Measurements from ENCODE around the gene ARID4B.

The ARID4B gene

DNA sequence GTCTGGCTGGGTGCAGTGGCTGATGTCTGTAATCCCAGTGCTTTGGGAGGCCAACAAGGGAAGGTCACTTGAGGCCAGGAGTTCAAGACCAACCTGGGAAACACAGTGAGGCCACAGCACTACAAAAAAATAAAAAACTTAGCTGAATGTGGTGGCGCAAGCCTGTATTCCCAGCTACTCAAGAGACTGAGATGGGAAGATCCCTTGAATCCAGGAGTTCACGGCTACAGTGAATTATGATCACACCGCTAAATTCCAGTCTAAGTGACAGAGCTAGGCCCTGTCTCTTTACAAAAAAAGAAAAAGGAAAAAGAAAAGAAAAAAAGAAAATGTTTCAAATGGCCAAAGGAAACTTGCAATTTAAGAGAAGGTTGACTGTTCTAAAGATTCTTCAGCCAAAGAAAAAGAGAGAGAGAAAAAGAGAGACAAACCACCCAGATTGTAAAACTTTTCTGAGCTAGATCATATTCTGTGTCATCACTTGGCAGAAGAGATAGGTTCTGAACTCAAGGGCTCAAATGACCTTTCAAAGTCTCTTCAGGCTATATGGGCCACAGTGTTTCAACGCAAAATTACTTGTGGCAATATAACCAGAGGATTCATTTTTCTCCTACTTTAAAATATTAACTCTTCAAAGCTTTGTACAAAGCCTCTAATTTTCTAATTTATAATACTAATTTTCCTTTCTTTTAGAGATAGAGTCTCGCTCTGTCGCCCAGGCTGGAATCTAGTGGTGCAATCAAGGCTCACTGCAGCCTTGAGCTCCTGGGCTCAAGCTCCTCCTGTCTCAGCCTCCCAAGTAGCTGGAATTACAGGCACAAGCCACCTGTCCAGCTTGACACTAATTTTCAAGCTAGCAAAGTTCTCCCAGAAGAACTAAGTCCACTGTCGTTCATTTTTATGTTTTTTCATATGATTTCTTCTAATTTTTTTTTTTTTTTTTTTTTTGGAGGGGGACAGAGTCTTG, 20.5 kb downstream of the ARID4B start:
- H3K9me3 ChIP-seq (ENCODE audit: control insufficient read depth, low read length): no peaks in the 10 kb centered on the region
- H3K36me3 ChIP-seq (ENCODE audit: control insufficient read depth, insufficient read depth, low read length): peaks cover 4% of the 10 kb centered on the region
- no peak overlapping the region for H3K4me3 ChIP-seq (ENCODE audit: low read length)
- H3K27me3 ChIP-seq (ENCODE audit: control insufficient read depth, insufficient read depth, low read length): no peaks in the 10 kb centered on the region
- peaks cover 21% of the 10 kb centered on the region for H3K4me1 ChIP-seq (ENCODE audit: control insufficient read depth, insufficient read depth, low read length)
- H3K9ac ChIP-seq (ENCODE audit: low read length): no peak overlapping the region

DNA sequence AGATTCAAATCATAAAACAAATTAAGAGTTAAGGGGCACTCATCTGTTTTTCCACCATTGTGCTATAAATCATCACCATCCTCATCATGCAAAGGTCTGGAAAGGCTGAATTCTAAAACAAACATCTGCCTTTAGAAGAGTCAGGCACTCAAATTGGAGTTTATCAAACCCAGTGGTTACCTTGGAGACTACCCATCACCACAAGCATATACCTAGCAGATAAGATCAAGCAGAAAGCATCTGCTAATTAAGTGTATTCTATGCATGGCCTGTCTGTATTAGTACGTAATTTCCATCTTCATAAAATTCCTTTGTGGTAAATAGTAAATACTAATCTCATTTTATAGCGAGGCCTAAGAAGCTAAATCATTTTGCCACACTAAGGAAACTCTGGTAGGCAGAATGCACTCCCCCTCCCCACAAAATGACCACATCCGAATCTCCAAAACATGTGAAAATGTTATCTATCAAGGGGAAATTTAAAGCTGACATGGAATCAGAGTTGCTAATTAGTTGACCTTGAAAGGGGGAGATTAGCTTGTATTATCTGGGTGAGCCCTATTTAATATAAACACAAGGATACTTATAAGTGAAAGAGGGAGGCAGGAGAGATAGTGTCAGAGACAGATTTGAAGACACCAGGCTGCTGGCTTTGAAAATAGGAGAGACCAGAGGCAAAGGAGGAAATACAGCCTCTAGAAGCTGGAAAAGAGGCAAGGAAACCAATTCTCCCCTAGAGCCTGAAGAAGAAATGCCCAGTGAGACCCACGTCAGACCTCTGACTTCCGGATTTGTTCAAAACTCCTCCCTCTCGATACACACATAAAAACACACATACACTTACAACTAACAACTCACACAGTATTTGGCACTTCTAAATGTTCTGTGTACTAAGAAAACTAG, 23.2 kb downstream of the ARID4B start:
- no peaks in the 10 kb centered on the region for H3K36me3 ChIP-seq (ENCODE audit: control insufficient read depth, insufficient read depth, low read length)
- H3K4me3 ChIP-seq (ENCODE audit: low read length): no peak overlapping the region
- H3K4me1 ChIP-seq (ENCODE audit: control insufficient read depth, insufficient read depth, low read length): peaks cover 23% of the 10 kb centered on the region
- no peaks in the 10 kb centered on the region for H3K27me3 ChIP-seq (ENCODE audit: control insufficient read depth, insufficient read depth, low read length)
- H3K9ac ChIP-seq (ENCODE audit: low read length): no peak overlapping the region
- no peaks in the 10 kb centered on the region for H3K9me3 ChIP-seq (ENCODE audit: control insufficient read depth, low read length)

DNA sequence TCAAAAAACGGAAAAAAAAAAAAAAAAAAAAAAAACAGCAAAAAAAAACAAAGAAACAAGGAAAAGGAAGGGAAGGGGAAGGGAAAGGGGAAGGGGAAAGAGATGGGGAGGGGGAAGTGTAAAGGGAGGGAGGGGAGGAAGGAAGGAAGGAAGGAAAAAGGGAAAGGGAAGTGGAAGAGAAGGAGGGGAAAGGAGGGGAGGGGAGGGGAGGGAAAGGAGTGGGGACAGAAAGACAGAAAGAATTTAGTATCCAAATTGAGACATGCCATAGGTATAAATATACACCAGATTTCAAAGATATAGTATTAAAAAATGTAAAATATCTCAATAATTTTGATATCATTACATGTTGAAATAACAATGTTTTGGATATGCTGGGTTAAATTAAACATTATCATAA, 25.8 kb downstream of the ARID4B start:
- H3K9ac ChIP-seq (ENCODE audit: low read length): no peak overlapping the region
- H3K9me3 ChIP-seq (ENCODE audit: control insufficient read depth, low read length): no peaks in the 10 kb centered on the region
- H3K4me3 ChIP-seq (ENCODE audit: low read length): no peak overlapping the region
- H3K4me1 ChIP-seq (ENCODE audit: control insufficient read depth, insufficient read depth, low read length): peaks cover 35% of the 10 kb centered on the region
- no peaks in the 10 kb centered on the region for H3K27me3 ChIP-seq (ENCODE audit: control insufficient read depth, insufficient read depth, low read length)
- no peaks in the 10 kb centered on the region for H3K36me3 ChIP-seq (ENCODE audit: control insufficient read depth, insufficient read depth, low read length)

DNA sequence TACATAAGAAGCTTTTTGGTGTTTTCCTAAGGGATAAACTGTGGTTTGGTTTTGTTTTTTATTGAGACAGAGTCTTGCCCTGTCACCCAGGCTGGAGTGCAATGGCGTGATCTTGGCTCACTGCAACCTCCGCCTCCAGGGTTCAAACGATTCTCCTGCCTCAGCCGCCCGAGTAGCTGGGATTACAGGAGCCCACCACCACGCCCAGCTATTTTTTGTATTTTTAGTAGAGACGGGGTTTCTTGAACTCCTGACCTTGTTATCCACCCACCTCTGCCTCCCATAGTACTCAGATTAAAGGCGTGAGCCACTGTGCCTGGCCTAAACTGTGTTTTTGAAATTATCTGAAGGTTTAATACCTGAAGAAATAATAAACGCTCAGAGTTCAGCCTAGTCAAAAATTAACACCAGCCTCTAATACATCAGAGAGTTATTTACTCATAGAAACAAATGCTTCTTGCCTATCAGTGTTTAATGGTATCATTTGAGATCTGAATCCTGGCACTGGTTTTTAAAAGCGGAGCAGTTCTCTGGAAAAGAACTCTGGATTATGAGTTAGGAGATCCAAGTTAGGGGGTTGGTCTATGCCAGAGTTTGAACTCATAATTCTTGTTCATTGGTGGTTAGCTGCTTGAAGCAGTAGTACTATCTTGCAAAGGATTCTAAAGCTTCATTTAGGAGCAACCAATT, 28.7 kb downstream of the ARID4B start:
- H3K9me3 ChIP-seq (ENCODE audit: control insufficient read depth, low read length): no peaks in the 10 kb centered on the region
- no peaks in the 10 kb centered on the region for H3K27me3 ChIP-seq (ENCODE audit: control insufficient read depth, insufficient read depth, low read length)
- H3K4me1 ChIP-seq (ENCODE audit: control insufficient read depth, insufficient read depth, low read length): peaks cover 20% of the 10 kb centered on the region
- H3K9ac ChIP-seq (ENCODE audit: low read length): no peak overlapping the region
- H3K4me3 ChIP-seq (ENCODE audit: low read length): no peak overlapping the region
- no peaks in the 10 kb centered on the region for H3K36me3 ChIP-seq (ENCODE audit: control insufficient read depth, insufficient read depth, low read length)

DNA sequence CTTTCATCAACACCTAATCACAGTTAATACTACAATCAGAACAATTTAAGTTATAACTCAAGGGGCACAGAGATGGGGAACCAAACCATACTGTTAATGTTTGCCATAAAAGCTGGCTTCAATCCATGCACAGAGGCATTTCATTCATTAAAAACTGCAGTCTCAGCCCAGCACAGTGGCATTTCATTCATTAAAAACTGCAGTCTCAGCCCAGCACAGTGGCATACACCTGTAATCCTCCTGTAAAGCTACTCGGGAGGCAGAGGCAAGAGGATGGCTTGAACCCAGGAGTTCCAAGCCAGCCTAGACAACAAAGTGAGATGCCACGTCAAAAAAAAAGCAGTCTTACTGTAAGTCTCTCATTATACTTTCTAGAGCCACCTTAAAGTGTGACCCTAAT, 29.2 kb downstream of the ARID4B start:
- H3K27me3 ChIP-seq (ENCODE audit: control insufficient read depth, insufficient read depth, low read length): no peaks in the 10 kb centered on the region
- H3K4me3 ChIP-seq (ENCODE audit: low read length): no peak overlapping the region
- H3K4me1 ChIP-seq (ENCODE audit: control insufficient read depth, insufficient read depth, low read length): peaks cover 20% of the 10 kb centered on the region
- no peaks in the 10 kb centered on the region for H3K9me3 ChIP-seq (ENCODE audit: control insufficient read depth, low read length)
- no peak overlapping the region for H3K9ac ChIP-seq (ENCODE audit: low read length)
- H3K36me3 ChIP-seq (ENCODE audit: control insufficient read depth, insufficient read depth, low read length): no peaks in the 10 kb centered on the region

DNA sequence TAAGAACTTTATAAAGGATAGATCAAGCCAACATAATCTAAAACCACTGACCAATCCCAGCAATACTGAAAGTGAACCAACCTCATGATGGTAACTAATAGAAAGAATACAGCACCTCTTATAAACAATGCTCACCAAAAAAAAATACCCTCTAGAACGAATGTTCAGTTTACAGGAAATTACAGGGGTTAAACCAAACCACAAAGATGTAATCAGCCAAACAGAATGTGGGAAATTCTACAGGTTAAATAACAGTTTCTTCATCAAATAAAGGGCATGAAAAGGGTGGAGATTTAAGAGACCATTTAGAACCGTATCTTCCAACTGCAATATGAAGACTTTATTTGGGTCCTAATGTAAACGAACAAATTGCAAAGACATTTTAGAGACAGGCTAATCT, 30.4 kb downstream of the ARID4B start:
- Histone ChIP-seq H3K4me3 (ENCODE audit: low read length) (no peak overlapping the region), H3K9me3 (ENCODE audit: control insufficient read depth, low read length) (no peaks in the 10 kb centered on the region), H3K9ac (ENCODE audit: low read length) (no peak overlapping the region), H3K36me3 (ENCODE audit: control insufficient read depth, insufficient read depth, low read length) (no peaks in the 10 kb centered on the region), H3K4me1 (ENCODE audit: control insufficient read depth, insufficient read depth, low read length) (peaks cover 22% of the 10 kb centered on the region), H3K27me3 (ENCODE audit: control insufficient read depth, insufficient read depth, low read length) (no peaks in the 10 kb centered on the region)

DNA sequence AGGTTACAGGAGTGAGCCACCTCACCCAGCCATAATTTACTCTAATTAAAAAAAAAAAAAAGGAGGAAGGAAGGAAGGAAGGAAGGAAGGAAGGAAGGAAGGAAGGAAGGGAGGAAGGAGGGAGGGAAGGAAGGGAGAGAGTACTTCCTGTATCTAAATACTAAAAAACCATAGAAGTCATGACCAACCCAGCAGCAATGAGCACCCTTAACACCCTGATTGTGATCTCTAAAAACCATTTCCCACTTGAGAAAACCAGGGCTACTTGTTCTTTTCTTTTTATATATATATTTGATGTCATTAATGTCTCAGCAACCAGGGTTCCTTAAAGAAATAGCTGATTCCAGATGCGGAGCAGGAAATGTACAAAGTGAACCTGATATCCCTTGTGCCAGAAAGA, 31.2 kb downstream of the ARID4B start:
- H3K9me3 ChIP-seq (ENCODE audit: control insufficient read depth, low read length): no peaks in the 10 kb centered on the region
- no peak overlapping the region for H3K9ac ChIP-seq (ENCODE audit: low read length)
- no peaks in the 10 kb centered on the region for H3K27me3 ChIP-seq (ENCODE audit: control insufficient read depth, insufficient read depth, low read length)
- H3K36me3 ChIP-seq (ENCODE audit: control insufficient read depth, insufficient read depth, low read length): no peaks in the 10 kb centered on the region
- peaks cover 26% of the 10 kb centered on the region for H3K4me1 ChIP-seq (ENCODE audit: control insufficient read depth, insufficient read depth, low read length)
- H3K4me3 ChIP-seq (ENCODE audit: low read length): no peak overlapping the region

DNA sequence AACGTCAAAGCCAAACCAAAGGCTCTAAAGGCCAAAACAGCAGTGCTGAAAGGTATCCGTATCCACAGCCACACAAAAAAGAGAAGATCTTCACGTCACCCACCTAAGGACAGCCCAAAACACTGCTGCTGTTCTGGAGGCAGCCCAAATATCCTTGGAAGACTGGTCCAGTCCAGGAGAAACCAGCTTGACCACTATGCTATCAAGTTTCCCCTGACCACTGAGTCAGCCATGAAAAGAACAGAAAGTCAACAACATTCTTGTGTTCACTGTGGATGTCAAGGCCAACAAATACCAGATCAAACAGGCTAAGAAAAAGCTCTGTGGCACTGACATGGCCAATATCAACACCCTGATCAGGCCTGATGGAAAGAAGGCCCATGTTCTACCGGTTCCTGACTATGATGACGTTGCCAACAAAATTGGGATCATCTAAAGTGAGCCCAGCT, 32.1 kb downstream of the ARID4B start:
- no peaks in the 10 kb centered on the region for H3K9me3 ChIP-seq (ENCODE audit: control insufficient read depth, low read length)
- H3K9ac ChIP-seq (ENCODE audit: low read length): no peak overlapping the region
- H3K4me1 ChIP-seq (ENCODE audit: control insufficient read depth, insufficient read depth, low read length): peaks cover 29% of the 10 kb centered on the region
- no peaks in the 10 kb centered on the region for H3K36me3 ChIP-seq (ENCODE audit: control insufficient read depth, insufficient read depth, low read length)
- H3K27me3 ChIP-seq (ENCODE audit: control insufficient read depth, insufficient read depth, low read length): no peaks in the 10 kb centered on the region
- no peak overlapping the region for H3K4me3 ChIP-seq (ENCODE audit: low read length)

DNA sequence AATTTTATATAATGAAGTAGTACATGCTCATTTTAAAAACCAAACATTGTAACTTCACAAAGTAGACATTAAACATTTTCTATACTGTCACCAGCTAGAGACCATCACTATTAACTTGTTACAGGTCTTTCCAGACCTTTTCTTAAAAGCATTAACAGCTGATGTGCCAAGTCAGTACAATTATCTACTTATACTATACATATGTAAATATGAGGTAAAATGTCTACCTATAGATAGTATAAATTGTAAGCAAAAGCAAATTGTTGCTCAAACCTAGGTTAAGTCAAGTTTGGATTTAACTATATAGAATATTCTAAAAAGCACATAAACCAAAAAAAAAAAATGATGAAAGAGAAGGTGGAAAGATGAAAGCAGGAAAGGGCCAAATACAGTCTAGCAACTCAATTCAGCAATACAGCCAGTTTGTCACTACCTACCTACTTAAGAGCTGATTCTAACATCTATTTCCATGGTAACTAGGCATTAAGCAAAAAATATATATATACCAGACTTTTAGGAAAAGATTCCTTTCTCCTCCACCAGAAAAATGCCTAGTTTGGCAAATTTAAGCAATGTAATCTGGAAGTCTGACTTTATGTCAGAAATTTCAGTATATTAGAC, 34.5 kb downstream of the ARID4B start:
- Histone ChIP-seq H3K4me1 (ENCODE audit: control insufficient read depth, insufficient read depth, low read length) (peaks cover 14% of the 10 kb centered on the region), H3K9ac (ENCODE audit: low read length) (no peak overlapping the region), H3K4me3 (ENCODE audit: low read length) (no peak overlapping the region), H3K27me3 (ENCODE audit: control insufficient read depth, insufficient read depth, low read length) (no peaks in the 10 kb centered on the region), H3K36me3 (ENCODE audit: control insufficient read depth, insufficient read depth, low read length) (no peaks in the 10 kb centered on the region), H3K9me3 (ENCODE audit: control insufficient read depth, low read length) (no peaks in the 10 kb centered on the region)

DNA sequence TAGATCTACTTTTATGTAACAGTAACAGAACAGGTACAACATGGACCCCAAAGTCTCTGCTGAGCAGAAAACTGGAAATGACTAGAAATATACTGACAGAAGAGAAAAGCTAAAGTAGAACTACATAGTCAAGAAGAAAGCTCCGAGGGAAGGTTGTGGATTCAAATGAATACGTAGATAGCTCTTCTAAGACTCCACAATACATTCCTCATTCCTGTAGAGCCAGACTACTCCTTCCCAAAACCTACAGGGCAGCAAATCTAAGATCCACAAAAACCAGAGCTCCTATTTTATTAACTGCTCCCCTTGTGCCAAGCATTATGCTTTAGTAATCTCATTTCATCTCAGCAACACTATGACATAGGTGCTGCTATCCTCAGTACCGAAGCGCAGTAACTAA, 35.2 kb downstream of the ARID4B start:
- no peaks in the 10 kb centered on the region for H3K9me3 ChIP-seq (ENCODE audit: control insufficient read depth, low read length)
- no peak overlapping the region for H3K4me3 ChIP-seq (ENCODE audit: low read length)
- no peaks in the 10 kb centered on the region for H3K36me3 ChIP-seq (ENCODE audit: control insufficient read depth, insufficient read depth, low read length)
- peaks cover 14% of the 10 kb centered on the region for H3K4me1 ChIP-seq (ENCODE audit: control insufficient read depth, insufficient read depth, low read length)
- H3K27me3 ChIP-seq (ENCODE audit: control insufficient read depth, insufficient read depth, low read length): no peaks in the 10 kb centered on the region
- H3K9ac ChIP-seq (ENCODE audit: low read length): no peak overlapping the region

DNA sequence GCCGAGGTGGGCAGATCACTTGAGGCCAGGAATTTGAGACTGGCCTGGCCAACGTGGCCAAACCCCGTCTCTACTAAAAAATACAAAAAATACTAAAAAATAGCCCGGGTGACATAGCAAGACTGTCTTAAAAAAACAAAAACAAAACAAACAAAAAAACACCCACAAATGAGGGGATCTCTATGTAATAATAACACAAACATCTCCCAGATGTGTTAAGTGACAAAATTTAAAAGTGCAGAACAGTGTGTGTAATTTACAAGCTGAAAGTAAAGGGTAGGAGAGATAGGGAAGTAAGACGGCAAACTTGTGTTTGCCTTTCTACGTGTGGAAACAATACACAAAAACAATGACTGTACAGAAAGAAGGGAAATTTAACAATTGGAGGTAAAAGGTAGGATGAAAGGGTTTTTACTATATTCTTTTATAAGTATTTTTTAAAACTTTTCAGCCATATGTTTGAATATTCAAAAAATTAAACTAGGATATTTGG, 36.3 kb downstream of the ARID4B start:
- no peaks in the 10 kb centered on the region for H3K27me3 ChIP-seq (ENCODE audit: control insufficient read depth, insufficient read depth, low read length)
- H3K9me3 ChIP-seq (ENCODE audit: control insufficient read depth, low read length): no peaks in the 10 kb centered on the region
- no peaks in the 10 kb centered on the region for H3K36me3 ChIP-seq (ENCODE audit: control insufficient read depth, insufficient read depth, low read length)
- H3K4me1 ChIP-seq (ENCODE audit: control insufficient read depth, insufficient read depth, low read length): peaks cover 14% of the 10 kb centered on the region
- no peak overlapping the region for H3K4me3 ChIP-seq (ENCODE audit: low read length)
- H3K9ac ChIP-seq (ENCODE audit: low read length): no peak overlapping the region

All from mucosa of stomach (tissue), 1 donor.